Transverse colon (tissue), 4 donors: Measurements from ENCODE around the gene CCDC91. TPM values are rescaled to one million over a fixed set of nuclear protein-coding genes. Genes with fewer than 3 reads are reported as not detected.

Experiments
- DNase-seq: peaks from one replicate; pipeline ENCODE4 v3.0.0-alpha.2; 2019
- H3K27ac ChIP-seq, 4 donors: fragments of 200-600 bp; sonication (generic); 2 replicates each; pipeline ENCODE4 v1.5.1; 2016 to 2018; ENCODE audit warnings: inconsistent platforms in 4 of 4
- H3K27me3 ChIP-seq: fragments of 200-600 bp; sonication (generic); 2 replicates; pipeline ENCODE4 v1.5.1; 2017; ENCODE audit warnings: inconsistent platforms
- H3K36me3 ChIP-seq, 4 donors: fragments of 200-600 bp; sonication (generic); 2 replicates each; pipeline ENCODE4 v1.5.1; 2017 to 2019; ENCODE audit warnings: inconsistent platforms in 4 of 4
- H3K4me1 ChIP-seq, 4 donors: fragments of 200-600 bp; sonication (generic); 2 replicates each; pipeline ENCODE4 v1.5.1; 2017 to 2020; ENCODE audit warnings: inconsistent platforms in 4 of 4
- H3K4me3 ChIP-seq, 4 donors: fragments of 200-600 bp; sonication (generic); 1 replicate in 1 of 4; 2 replicates in 3 of 4; pipeline versions ENCODE4 v1.5.1 to v1.6.1; 2017 to 2019; ENCODE audit warnings: inconsistent platforms in 4 of 4
- H3K9me3 ChIP-seq, 2 donors: fragments of 200-600 bp; sonication (generic); 2 replicates each; pipeline ENCODE4 v1.5.1; 2017 to 2019; ENCODE audit warnings: inconsistent platforms in 2 of 2
- CTCF ChIP-seq, 5 experiments: fragments of 200-600 bp in 3 of 5; fragments of 450-650 bp in 2 of 5; sonication (generic) in 3 of 5; IDR thresholded peaks; 1 replicate in 2 of 5; 2 replicates in 3 of 5; pipeline ENCODE4 v1.5.1; 2016 to 2017; ENCODE audit warnings: antibody characterized with exemption in 5 of 5, inconsistent platforms in 3 of 5, mild to moderate bottlenecking in 2 of 5, moderate library complexity in 1 of 5
- EP300 ChIP-seq: sonication (generic); formaldehyde crosslinking; IDR thresholded peaks from one replicate; pipeline ENCODE4 v1.6.1; 2017; ENCODE audit warnings: antibody characterized with exemption, low read depth
- POLR2A ChIP-seq: fragments of 450-650 bp; IDR thresholded peaks from one replicate; pipeline ENCODE4 v1.6.1; 2016; ENCODE audit warnings: antibody characterized with exemption, mild to moderate bottlenecking, moderate library complexity
- POLR2AphosphoS5 ChIP-seq, 3 donors: sonication (generic); formaldehyde crosslinking; IDR thresholded peaks; one replicate each; pipeline ENCODE4 v1.6.1; 2016; ENCODE audit warnings: antibody characterized with exemption in 3 of 3
- WGBS, 2 donors: methylation state at CpG; one replicate each; pipeline ENCODE4 v1.1.5; 2018; ENCODE audit warnings: low coverage in 1 of 2; 5-methylcytosine and 5-hydroxymethylcytosine counted together
- in situ Hi-C, 4 donors: fragments of 200-750 bp; cut with MboI; loops; one replicate each; pipeline versions ENCODE4 v1.15.0 to v1.15.1; 2017; ENCODE audit warnings: low sequenced_read_pairs in 3 of 4, low pct_ligation_motif_present in 1 of 4, low pct_unique_long_range_greater_than_20kb in 1 of 4
- intact Hi-C: fragments of 100-400 bp; cut with DNase I; formaldehyde crosslinking; loops from one replicate; pipeline ENCODE4 v1.15.1; 2023; ENCODE audit warnings: low total_unique reads
- total RNA-seq, 4 donors: library from RNA; depleted of rRNA; stranded (reverse); fragments of >200 nt; gene quantifications; one replicate each; pipeline ENCODE4 v1.1.0, GENCODE V29; 2016

The CCDC91 gene
- total RNA-seq, 4 donors from 2014 or later: 8.4 to 37.8 (median 35.5) TPM

- H3K27me3 ChIP-seq: no peaks in the 10 kb centered on the region
- no peak overlapping the region for H3K4me3 ChIP-seq
- TF ChIP-seq CTCF (IDR thresholded peaks at IDR 0.05) (no peak), POLR2A (no peak)
- no peaks in the 10 kb centered on the region for H3K36me3 ChIP-seq
- no peak for DNase-seq
- intact Hi-C loops: loop anchor here (10.0 kb wide), 1 partner anchor 1045 kb away; no protein-coding TSS in a partner anchor
- no peaks in the 10 kb centered on the region for H3K4me1 ChIP-seq
- no peaks in the 10 kb centered on the region for H3K9me3 ChIP-seq
- 97% methylated on average over 3 of the region's 3 CpGs for WGBS, 2 donors
- in situ Hi-C loops: no loop called here
- no peak overlapping the region for H3K27ac ChIP-seq
Measured at GRCh38 chr12:28239918-28240317, 49.7 kb downstream of the CCDC91 start.

- Histone ChIP-seq H3K9me3 (no peaks in the 10 kb centered on the region), H3K27me3 (no peaks in the 10 kb centered on the region), H3K4me1 (no peaks in the 10 kb centered on the region), H3K36me3 (no peaks in the 10 kb centered on the region), H3K27ac (no peak overlapping the region), H3K4me3 (no peak overlapping the region)
- TF ChIP-seq POLR2AphosphoS5 (IDR thresholded peaks at IDR 0.05) (no peak), CTCF (IDR thresholded peaks at IDR 0.05) (no peak), EP300 (no peak), POLR2A (no peak)
- no peak for DNase-seq
- in situ Hi-C loops (no loop called here), intact Hi-C loops (no loop called here)
Measured at GRCh38 chr12:28240853-28241252, 50.6 kb downstream of the CCDC91 start.

GRCh38 chr12:28242129-28242495 is 51.9 kb downstream of the CCDC91 start:
- H3K27me3 ChIP-seq: no peaks in the 10 kb centered on the region
- in situ Hi-C loops (no loop called here), intact Hi-C loops (no loop called here)
- H3K36me3 ChIP-seq: no peaks in the 10 kb centered on the region
- DNase-seq: no peak
- no peak overlapping the region for H3K4me3 ChIP-seq
- WGBS, 2 donors: 86 to 92% methylated on average over 2 of the region's 2 CpGs
- no peak for TF ChIP-seq CTCF (IDR thresholded peaks at IDR 0.05)
- no peak for TF ChIP-seq EP300
- TF ChIP-seq POLR2AphosphoS5 (IDR thresholded peaks at IDR 0.05): no peak
- no peak for TF ChIP-seq POLR2A
- no peak overlapping the region for H3K27ac ChIP-seq
- no peaks in the 10 kb centered on the region for H3K9me3 ChIP-seq
- H3K4me1 ChIP-seq: no peaks in the 10 kb centered on the region

- Histone ChIP-seq H3K9me3 (no peaks in the 10 kb centered on the region), H3K36me3 (no peaks in the 10 kb centered on the region), H3K4me1 (no peaks in the 10 kb centered on the region), H3K27ac (no peak overlapping the region), H3K4me3 (no peak overlapping the region), H3K27me3 (no peaks in the 10 kb centered on the region)
- intact Hi-C loops: no loop called here
- 83 to 90% methylated on average over 4 to 9 of the region's 9 CpGs for WGBS, 2 donors
- TF ChIP-seq CTCF (IDR thresholded peaks at IDR 0.05) (no peak), EP300 (no peak), POLR2A (no peak), POLR2AphosphoS5 (IDR thresholded peaks at IDR 0.05) (no peak)
- in situ Hi-C loops: no loop called here
- DNase-seq: no peak
Measured at GRCh38 chr12:28242496-28243309, 52.4 kb downstream of the CCDC91 start.
